Adrenal gland (tissue), 12 donors: Measurements from ENCODE around the gene SCGB1C1. TPM values are rescaled to one million over a fixed set of nuclear protein-coding genes. Genes with fewer than 3 reads are reported as not detected.

Source experiments
- DNase-seq, 7 donors: peaks; one replicate each; pipeline ENCODE4 v3.0.0-alpha.2; 2019 to 2020
- H3K27ac ChIP-seq, 5 donors: fragments of 200-600 bp; sonication (generic) in 4 of 5; 1 replicate in 3 of 5; 2 replicates in 2 of 5; pipeline versions ENCODE4 v1.5.1 to v1.8.0; 2016 to 2020; ENCODE audit warnings: mild to moderate bottlenecking in 1 of 5
- H3K27me3 ChIP-seq: fragments of 200-600 bp; 2 replicates; pipeline ENCODE4 v1.8.0; 2021
- H3K36me3 ChIP-seq, 2 donors: fragments of 200-600 bp; replicated peaks in 1 of 2; 1 replicate in 1 of 2; 2 replicates in 1 of 2; pipeline versions ENCODE4 v1.5.1 to v1.8.0; 2018 to 2022
- H3K4me1 ChIP-seq, 2 donors: fragments of 200-600 bp; replicated peaks in 1 of 2; 1 replicate in 1 of 2; 2 replicates in 1 of 2; pipeline versions ENCODE4 v1.5.1 to v1.8.0; 2018 to 2021
- H3K4me3 ChIP-seq, 4 donors: fragments of 200-600 bp; sonication (generic) in 3 of 4; one replicate each; pipeline ENCODE4 v1.5.1; 2016 to 2018
- H3K9me3 ChIP-seq, 3 donors: fragments of 200-600 bp; sonication (generic) in 1 of 3; replicated peaks in 1 of 3; 1 replicate in 2 of 3; 2 replicates in 1 of 3; pipeline versions ENCODE4 v1.5.1 to v1.8.0; 2016 to 2021
- CTCF ChIP-seq, 6 experiments: fragments of 450-650 bp in 4 of 6; fragments of 200-600 bp in 2 of 6; sonication (generic) in 1 of 6; IDR thresholded peaks; 1 replicate in 5 of 6; 2 replicates in 1 of 6; pipeline versions ENCODE4 v1.5.1 to v1.8.0; 2016 to 2021; ENCODE audit warnings: antibody characterized with exemption in 6 of 6, mild to moderate bottlenecking in 2 of 6, moderate library complexity in 1 of 6
- POLR2A ChIP-seq, 2 donors: fragments of 450-650 bp; IDR thresholded peaks; one replicate each; pipeline ENCODE4 v1.6.1; 2017; ENCODE audit warnings: antibody characterized with exemption in 2 of 2, mild to moderate bottlenecking in 2 of 2, moderate library complexity in 1 of 2
- WGBS, 4 donors: extraction: QIAGEN DNeasy Blood & Tissue Kit in 2 of 4; methylation state at CpG; one replicate each; pipeline versions ENCODE4 v1.1.5 to v1.1.7; 2013 to 2017; 5-methylcytosine and 5-hydroxymethylcytosine counted together
- intact Hi-C, 2 donors: fragments of 100-400 bp; cut with DNase I; formaldehyde crosslinking; loops; one replicate each; pipeline versions ENCODE4 v1.14.1 to v1.15.0; 2022 to 2023
- polyA plus RNA-seq, 3 donors: library from polyadenylated mRNA; stranded (reverse); fragments of 200-250 nt in 2 of 3; fragments of 350-450 nt in 1 of 3; fragmentation: Illumina TruSeq in 1 of 3; extraction: RNeasy Lipid Tissue Mini Kit (QIAGEN cat#74804) in 1 of 3; gene quantifications; one replicate each; pipeline ENCODE4 v1.2.3, GENCODE V29; 2013 to 2014
- total RNA-seq, 9 donors: library from RNA; depleted of rRNA in 4 of 9; stranded (reverse); fragments of >200 nt in 4 of 9; fragments of 120-200 nt in 1 of 9; fragmentation: NEBNext Ultra II Directional in 1 of 9; extraction: Animal tissue kit (Norgen Biotek cat#: 25700) in 1 of 9; gene quantifications; one replicate each; pipeline versions ENCODE4 v1.1.0 to v1.2.4, GENCODE V29; 2013 to 2023
- donor health status: healthy with polysubstance abuse.
- donor health status: Bipolar disorder and iron deficiency.
- donor health status: DM: yes; HTN: yes; CAD: no.
- donor health status: DM: no; HTN: no; CAD: no.
- donor health status: DM: no; HTN: no; CAD: no.
- donor health status: DM: yes; HTN: yes; CAD: no.

The SCGB1C1 gene
- total and polyA plus RNA-seq, 12 donors: not detected

GRCh38 chr11:196786-197731, 4.2 kb downstream of the SCGB1C1 start:
- Histone ChIP-seq H3K27ac (no peak overlapping the region), H3K4me3 (no peak overlapping the region), H3K9me3 (no peaks in the 10 kb centered on the region), H3K36me3 (peaks cover 0 to 7% of the 10 kb centered on the region in 2 donors), H3K4me1 (peaks cover 0 to under 1% of the 10 kb centered on the region in 2 donors), H3K27me3 (no peaks in the 10 kb centered on the region)
- 71 to 85% (median 81%) methylated on average over 9 to 23 of the region's 23 CpGs for WGBS, 4 donors
- intact Hi-C loops: loop anchor here in 1 of 2 donors (5.0 kb wide), 1 partner anchor 165 kb away; no protein-coding TSS in a partner anchor
- TF ChIP-seq POLR2A (IDR thresholded peaks at IDR 0.05) (no peak), CTCF (IDR thresholded peaks at IDR 0.05) (no peak)
- peak in 3 of 7 donors; percentile 0 to 12 (median 10) for DNase-seq

- Histone ChIP-seq H3K4me1 (peaks cover 0 to 7% of the 10 kb centered on the region in 2 donors), H3K9me3 (no peaks in the 10 kb centered on the region), H3K27me3 (no peaks in the 10 kb centered on the region), H3K36me3 (peaks cover 0 to 8% of the 10 kb centered on the region in 2 donors), H3K4me3 (no peak overlapping the region), H3K27ac (no peak overlapping the region)
- 80 to 86% (median 84%) methylated on average over 8 to 9 of the region's 9 CpGs for WGBS, 4 donors
- TF ChIP-seq CTCF (IDR thresholded peaks at IDR 0.05) (no peak), POLR2A (IDR thresholded peaks at IDR 0.05) (no peak)
- intact Hi-C loops: loop anchor here in 1 of 2 donors (5.0 kb wide), 1 partner anchor 165 kb away; no protein-coding TSS in a partner anchor
- DNase-seq: peak in 4 of 7 donors; percentile 1 to 21 (median 13)
These were observed 4.9 kb downstream of the SCGB1C1 start for GRCh38 chr11:197741-198235.

GRCh38 chr11:198236-198806, 5.4 kb downstream of the SCGB1C1 start:
- DNase-seq: peak in 2 of 7 donors; percentile 12 to 19
- Histone ChIP-seq H3K4me3 (no peak overlapping the region), H3K4me1 (peaks cover 0 to 7% of the 10 kb centered on the region in 2 donors), H3K27me3 (no peaks in the 10 kb centered on the region), H3K27ac (no peak overlapping the region), H3K9me3 (no peaks in the 10 kb centered on the region), H3K36me3 (peaks cover 0 to 13% of the 10 kb centered on the region in 2 donors)
- WGBS, 4 donors: 84 to 96% (median 89%) methylated on average over 13 to 21 of the region's 21 CpGs
- intact Hi-C loops: loop anchor here in 1 of 2 donors (5.0 kb wide), 1 partner anchor 164 kb away; no protein-coding TSS in a partner anchor
- TF ChIP-seq POLR2A (IDR thresholded peaks at IDR 0.05) (no peak), CTCF (IDR thresholded peaks at IDR 0.05) (no peak)
